H1 (cell line): Measurements from ENCODE around the gene ZAP70. TPM values are rescaled to one million over a fixed set of nuclear protein-coding genes. Genes with fewer than 3 reads are reported as not detected.

ENCODE experiments used
- CTCF ChIA-PET: fragments of 300-600 bp; sonication (Branson Sonifier 250); formaldehyde crosslinking; loops from one replicate; lab custom pipeline; 2021; ENCODE audit not compliant: partially characterized antibody; lab: Charles Lee
- POLR2A ChIA-PET: fragments of 300-600 bp; sonication (Branson Sonifier 250); formaldehyde crosslinking; loops from one replicate; lab custom pipeline; 2021; ENCODE audit warnings: inconsistent platforms; ENCODE audit not compliant: partially characterized antibody; lab: Charles Lee
- DNase-seq, 2 experiments: peaks; one replicate each; pipeline versions ENCODE4 v3.0.0 to v3.0.0-alpha.2; 2010 to 2022; ENCODE audit warnings: low spot score in 2 of 2, low read depth in 1 of 2, mixed read lengths in 1 of 2
- FAIRE-seq: peaks from 2 replicates; lab custom pipeline; 2011; peaks lifted over from hg19 to GRCh38; lab: Jason Lieb, UNC
- H2AFZ ChIP-seq: 2 replicates; pipeline ENCODE4 v1.8.1; 2012; ENCODE audit warnings: low read length, inconsistent platforms
- H2AK5ac ChIP-seq: 2 replicates; pipeline ENCODE4 v1.6.1; 2013; ENCODE audit warnings: low read depth, low read length
- H2BK120ac ChIP-seq: replicated peaks from 2 replicates; pipeline ENCODE3; 2013; ENCODE audit warnings: low read depth, low read length, inconsistent platforms
- H2BK12ac ChIP-seq: 2 replicates; pipeline ENCODE4 v1.6.1; 2013; ENCODE audit warnings: low read depth, low read length
- H2BK15ac ChIP-seq: 2 replicates; pipeline ENCODE4 v1.6.1; 2013; ENCODE audit warnings: low read length
- H2BK20ac ChIP-seq: 2 replicates; pipeline ENCODE4 v1.6.1; 2013; ENCODE audit warnings: low read length
- H2BK5ac ChIP-seq: 2 replicates; pipeline ENCODE4 v1.6.1; 2013; ENCODE audit warnings: low read depth, low read length
- H3K14ac ChIP-seq: 2 replicates; pipeline ENCODE4 v1.6.1; 2013; ENCODE audit warnings: inconsistent platforms; ENCODE audit not compliant: insufficient read length
- H3K18ac ChIP-seq: 2 replicates; pipeline ENCODE4 v1.6.1; 2013; ENCODE audit warnings: low read length; ENCODE audit errors: extremely low read depth
- H3K23ac ChIP-seq: 2 replicates; pipeline ENCODE4 v1.6.1; 2013; ENCODE audit warnings: inconsistent platforms; ENCODE audit not compliant: insufficient read length
- H3K23me2 ChIP-seq: 2 replicates; pipeline ENCODE4 v1.6.1; 2013; ENCODE audit warnings: low read depth, low read length
- H3K27ac ChIP-seq: 2 replicates; pipeline ENCODE4 v1.6.1; 2011; ENCODE audit warnings: low read depth, low read length, inconsistent platforms
- H3K27me3 ChIP-seq, 4 experiments: replicated peaks in 1 of 4; 1 replicate in 1 of 4; 2 replicates in 3 of 4; pipeline versions ENCODE4 v1.6.1 to v1.8.1; 2011 to 2013; ENCODE audit warnings: low read length in 3 of 4, mild to moderate bottlenecking in 3 of 4, inconsistent platforms in 2 of 4, mixed read lengths in 2 of 4, moderate library complexity in 1 of 4; ENCODE audit not compliant: control insufficient read depth in 3 of 4, insufficient read depth in 3 of 4; ENCODE audit errors: extremely low read depth in 1 of 4
- H3K36me3 ChIP-seq, 4 experiments: 2 replicates each; pipeline versions ENCODE4 v1.6.1 to v1.8.1; 2011 to 2013; ENCODE audit warnings: mild to moderate bottlenecking in 4 of 4, low read length in 3 of 4, moderate library complexity in 2 of 4, control low read depth in 1 of 4, inconsistent platforms in 1 of 4; ENCODE audit not compliant: insufficient read depth in 4 of 4, control insufficient read depth in 2 of 4
- H3K4ac ChIP-seq: replicated peaks from 2 replicates; pipeline ENCODE3; 2013; ENCODE audit warnings: low read length, low read depth, mixed read lengths, inconsistent platforms; ENCODE audit not compliant: insufficient read length
- H3K4me1 ChIP-seq, 4 experiments: replicated peaks in 1 of 4; 1 replicate in 1 of 4; 2 replicates in 3 of 4; pipeline versions ENCODE4 v1.6.1 to v1.8.1; 2011 to 2013; ENCODE audit warnings: low read length in 3 of 4, inconsistent platforms in 2 of 4, mixed read lengths in 1 of 4; ENCODE audit not compliant: insufficient read depth in 4 of 4, control insufficient read depth in 3 of 4
- H3K4me2 ChIP-seq, 2 experiments: 2 replicates each; pipeline versions ENCODE4 v1.6.1 to v1.8.1; 2011 to 2013; ENCODE audit warnings: low read depth in 2 of 2, low read length in 2 of 2, control low read depth in 1 of 2, inconsistent platforms in 1 of 2, mild to moderate bottlenecking in 1 of 2; ENCODE audit not compliant: insufficient read depth in 1 of 2
- H3K4me3 ChIP-seq, 4 experiments: fragments of 200-600, 300-600 bp in 1 of 4; sonication (generic), shearing (Covaris generic), sonication (Bioruptor Twin) in 1 of 4; 2 replicates each; pipeline versions ENCODE4 v1.5.1 to v1.8.1; 2011 to 2016; ENCODE audit warnings: low read length in 4 of 4, low read depth in 3 of 4, control low read depth in 2 of 4, inconsistent platforms in 2 of 4, mild to moderate bottlenecking in 2 of 4, mixed read lengths in 1 of 4, moderate library complexity in 1 of 4; ENCODE audit not compliant: insufficient read depth in 2 of 4; ENCODE audit errors: extremely low read depth in 1 of 4
- H3K56ac ChIP-seq: replicated peaks from 2 replicates; pipeline ENCODE3; 2013; ENCODE audit warnings: low read depth, mild to moderate bottlenecking, mixed read lengths, low read length, inconsistent platforms; ENCODE audit not compliant: insufficient read length
- H3K79me1 ChIP-seq: 2 replicates; pipeline ENCODE4 v1.6.1; 2013; ENCODE audit warnings: low read depth, low read length, control low read depth
- H3K79me2 ChIP-seq, 2 experiments: 2 replicates each; pipeline versions ENCODE4 v1.6.1 to v1.8.1; 2012 to 2013; ENCODE audit warnings: low read length in 2 of 2, mild to moderate bottlenecking in 2 of 2, inconsistent platforms in 1 of 2; ENCODE audit not compliant: insufficient read depth in 2 of 2, control insufficient read depth in 1 of 2
- H3K9ac ChIP-seq, 4 experiments: replicated peaks in 1 of 4; 1 replicate in 1 of 4; 2 replicates in 3 of 4; pipeline versions ENCODE4 v1.6.1 to v1.8.1; 2011 to 2013; ENCODE audit warnings: low read depth in 3 of 4, low read length in 3 of 4, control low read depth in 2 of 4, mild to moderate bottlenecking in 2 of 4, moderate library complexity in 2 of 4, inconsistent platforms in 1 of 4; ENCODE audit errors: extremely low read depth in 1 of 4
- H3K9me3 ChIP-seq, 2 experiments: 2 replicates each; pipeline versions ENCODE4 v1.6.1 to v1.8.1; 2012 to 2013; ENCODE audit warnings: mild to moderate bottlenecking in 2 of 2, moderate library complexity in 2 of 2, control low read depth in 1 of 2, inconsistent platforms in 1 of 2, low read depth in 1 of 2, low read length in 1 of 2, mixed read lengths in 1 of 2; ENCODE audit not compliant: insufficient read depth in 2 of 2
- H4K20me1 ChIP-seq, 2 experiments: replicated peaks in 1 of 2; 2 replicates each; pipeline versions ENCODE3 to v1.8.1; 2011 to 2013; ENCODE audit warnings: inconsistent platforms in 2 of 2, low read length in 2 of 2, mild to moderate bottlenecking in 1 of 2; ENCODE audit not compliant: insufficient read depth in 2 of 2, control insufficient read depth in 1 of 2
- H4K5ac ChIP-seq: 2 replicates; pipeline ENCODE4 v1.6.1; 2013; ENCODE audit warnings: low read length, low read depth, mixed read lengths, inconsistent platforms; ENCODE audit not compliant: insufficient read length
- H4K8ac ChIP-seq: 2 replicates; pipeline ENCODE4 v1.8.0; 2013; ENCODE audit warnings: mild to moderate bottlenecking, moderate library complexity, low read length, inconsistent platforms; ENCODE audit not compliant: insufficient read depth; ENCODE audit errors: extremely low read depth
- H4K91ac ChIP-seq: replicated peaks from 2 replicates; pipeline ENCODE3; 2013; ENCODE audit warnings: low read length, mixed read lengths, inconsistent platforms; ENCODE audit not compliant: insufficient read length
- ASH2L ChIP-seq: fragments of 200-600, 300-600 bp; sonication (generic); IDR thresholded peaks from one replicate; pipeline ENCODE4 v1.7.1; 2017; ENCODE audit warnings: low read length
- CBX8 ChIP-seq: fragments of 300-800, 300-1000 bp; sonication (generic); IDR thresholded peaks from 2 replicates; pipeline ENCODE4 v1.7.1; 2016; ENCODE audit warnings: low read depth, low read length, borderline replicate concordance
- CHD1 ChIP-seq: IDR thresholded peaks from 2 replicates; pipeline ENCODE4 v1.6.1; 2012; ENCODE audit warnings: low read depth, low read length, improper control_type of control experiment
- EZH2 ChIP-seq: fragments of 200-600 bp; sonication (generic); IDR thresholded peaks from 2 replicates; pipeline ENCODE4 v1.7.1; 2012; ENCODE audit warnings: low read depth, mild to moderate bottlenecking, moderate library complexity, low read length, inconsistent platforms; ENCODE audit not compliant: severe bottlenecking
- GTF2F1 ChIP-seq: IDR thresholded peaks from 2 replicates; pipeline ENCODE4 v1.6.1; 2012; ENCODE audit warnings: low read depth, low read length, improper control_type of control experiment, borderline replicate concordance
- JUN ChIP-seq: IDR thresholded peaks from 2 replicates; pipeline ENCODE4 v1.6.1; 2011; ENCODE audit warnings: low read depth, mild to moderate bottlenecking, improper control_type of control experiment, low read length
- MAFK ChIP-seq: IDR thresholded peaks from 2 replicates; pipeline ENCODE4 v1.6.1; 2012; ENCODE audit warnings: low read depth, mild to moderate bottlenecking, improper control_type of control experiment, low read length
- PHF8 ChIP-seq: fragments of 200-600 bp; sonication (generic); conservative IDR thresholded peaks from 2 replicates; pipeline ENCODE4 v1.7.1; 2012; ENCODE audit warnings: low read depth, mild to moderate bottlenecking, inconsistent platforms, low read length, moderate library complexity
- RAD21 ChIP-seq, 2 experiments: IDR thresholded peaks in 1 of 2; conservative IDR thresholded peaks in 1 of 2; 2 replicates each; pipeline ENCODE4 v1.6.1; 2011; ENCODE audit warnings: low read depth in 2 of 2, low read length in 2 of 2, improper control_type of control experiment in 1 of 2, inconsistent platforms in 1 of 2, mild to moderate bottlenecking in 1 of 2, moderate library complexity in 1 of 2
- RXRA ChIP-seq: IDR thresholded peaks from 2 replicates; pipeline ENCODE4 v1.6.1; 2011; ENCODE audit warnings: low read depth, mild to moderate bottlenecking, low read length, moderate library complexity; ENCODE audit not compliant: insufficient read depth
- SIRT6 ChIP-seq: IDR thresholded peaks from one replicate; pipeline ENCODE4 v1.7.1; 2012; ENCODE audit warnings: low read length, inconsistent platforms
- TAF1 ChIP-seq: IDR thresholded peaks from 2 replicates; pipeline ENCODE4 v1.6.1; 2011; ENCODE audit warnings: mild to moderate bottlenecking, low read depth, low read length
- TBP ChIP-seq: IDR thresholded peaks from 2 replicates; pipeline ENCODE4 v1.6.1; 2011; ENCODE audit warnings: low read depth, low read length, improper control_type of control experiment
- ZNF274 ChIP-seq: IDR thresholded peaks from 2 replicates; pipeline ENCODE4 v1.7.0; 2012; ENCODE audit warnings: low read length, borderline replicate concordance; ENCODE audit errors: extremely low read depth
- WGBS, 2 experiments: shearing (Covaris generic) in 1 of 2; methylation state at CpG; one replicate each; pipeline versions ENCODE4 v1.1.6 to v1.1.7; 2013 to 2015; ENCODE audit warnings: low lambda C conversion rate in 2 of 2, mixed read lengths in 2 of 2, inconsistent platforms in 1 of 2, low coverage in 1 of 2, missing lambda C conversion rate in 1 of 2; ENCODE audit not compliant: insufficient replicate concordance in 2 of 2, insufficient coverage in 1 of 2, insufficient read length in 1 of 2; ENCODE audit errors: extremely low coverage in 1 of 2, missing lambda C conversion rate in 1 of 2; 5-methylcytosine and 5-hydroxymethylcytosine counted together
- polyA plus RNA-seq, 7 experiments: library from polyadenylated mRNA; depleted of rRNA in 3 of 7; stranded (reverse) in 5 of 7; unstranded in 2 of 7; fragments of >200 nt in 5 of 7; fragments of 200-250 nt in 2 of 7; gene quantifications; 1 replicate in 5 of 7; 2 replicates in 1 of 7; 4 replicates in 1 of 7; pipeline versions ENCODE4 v1.2.1 to v1.2.3, GENCODE V29; 2011 to 2013; ENCODE audit warnings: missing spikeins in 2 of 7, mixed read lengths in 2 of 7
- total RNA-seq: library from RNA; stranded (reverse); fragmentation: NEBNext Ultra II Directional; extraction: Animal tissue kit (Norgen Biotek cat#: 25700); gene quantifications from 2 replicates; pipeline ENCODE4 v1.2.1, GENCODE V29; 2021
- TF ChIP-seq, protein P1 (sequence below): IDR thresholded peaks from 2 replicates; pipeline ENCODE4 v1.6.1; 2012; ENCODE audit warnings: inconsistent platforms

The ZAP70 gene
- total and polyA plus RNA-seq, 2 of the 8 experiments (the other 6 are each of a cell fraction or from before 2014, with no cell fraction given) = 0.15 TPM; not detected in 1

DNA sequence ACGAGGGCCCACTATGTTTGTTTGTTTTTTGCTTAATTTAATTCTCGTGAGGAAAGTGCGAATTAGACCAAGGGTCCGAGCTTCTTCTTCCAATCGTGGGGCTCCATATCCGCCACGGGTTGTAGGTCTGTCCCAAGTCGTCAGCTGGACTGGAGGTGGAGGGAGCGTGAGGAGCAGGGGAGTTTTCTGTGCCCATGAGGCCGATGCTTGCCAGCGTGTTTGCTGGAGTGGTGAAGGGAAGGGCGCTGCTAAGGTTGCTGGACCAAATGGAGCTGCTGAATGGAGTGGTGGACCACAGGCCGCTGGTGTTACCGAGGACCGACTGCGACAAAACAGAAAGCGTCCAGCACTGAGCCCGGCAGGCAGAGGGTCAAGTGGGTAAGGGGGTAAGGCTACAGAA is 43.7 kb downstream of the ZAP70 start:
- FAIRE-seq = no peak
- TF ChIP-seq CBX8 = no peak
- TF ChIP-seq ZNF274 = no peak
- no peak for TF ChIP-seq ASH2L
- TF ChIP-seq, protein P1, sequence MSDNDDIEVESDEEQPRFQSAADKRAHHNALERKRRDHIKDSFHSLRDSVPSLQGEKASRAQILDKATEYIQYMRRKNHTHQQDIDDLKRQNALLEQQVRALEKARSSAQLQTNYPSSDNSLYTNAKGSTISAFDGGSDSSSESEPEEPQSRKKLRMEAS = no peak
- no peak for TF ChIP-seq PHF8
- TF ChIP-seq RAD21 (IDR thresholded peaks at IDR 0.05 in 1 of 2, conservative IDR thresholded peaks at IDR 0.05 in 1 of 2; ENCODE audit: low read depth in 2 of 2, low read length in 2 of 2) = no peak
- no peak for TF ChIP-seq RXRA
- TF ChIP-seq MAFK = no peak
- no peak for TF ChIP-seq SIRT6
- TF ChIP-seq GTF2F1 = no peak
- TF ChIP-seq TBP = no peak
- no peak for TF ChIP-seq TAF1
- no peak for TF ChIP-seq JUN
- TF ChIP-seq EZH2 = no peak
- no peak for TF ChIP-seq CHD1

More for the DNA sequence above, 43.7 kb downstream of the ZAP70 start:
- Histone ChIP-seq H2BK5ac (no peak overlapping the region), H3K9ac (no peak overlapping the region), H3K56ac (no peak overlapping the region), H4K5ac (no peak overlapping the region), H3K9me3 (no peaks in the 10 kb centered on the region), H2AFZ (no peak overlapping the region), H3K4me2 (no peak overlapping the region), H3K27me3 (no peaks in the 10 kb centered on the region; a peak in 1 of 7 replicates), H2BK20ac (no peak overlapping the region), H3K14ac (no peak overlapping the region), H3K18ac (no peak overlapping the region), H2BK15ac (no peak overlapping the region), H4K8ac (no peak overlapping the region), H3K23ac (no peak overlapping the region), H4K20me1 (no peaks in the 10 kb centered on the region), H2AK5ac (no peak overlapping the region), H3K27ac (no peak overlapping the region), H2BK12ac (no peak overlapping the region), H2BK120ac (no peak overlapping the region), H3K4me1 (peaks cover 0 to 1% (median under 1%) of the 10 kb centered on the region in 4 experiments; a peak in 4 of 7 replicates), H3K4ac (no peak overlapping the region), H3K23me2 (no peaks in the 10 kb centered on the region), H3K36me3 (peaks cover 0 to 20% (median 5%) of the 10 kb centered on the region in 4 experiments; a peak in 5 of 8 replicates), H3K79me1 (no peaks in the 10 kb centered on the region; the same call in 1 of the 2 replicates), H3K4me3 (no peak overlapping the region), H3K79me2 (no peaks in the 10 kb centered on the region), H4K91ac (no peak overlapping the region)
- whole genome bisulfite sequencing, 2 experiments = 90% methylated on average over 18 of the region's 18 CpGs; no CpG with 5 or more reads in 1 of the 2 experiments
- no peak for DNase-seq
- ChIA-PET CTCF (interaction anchor here (1.8 kb wide), 1 partner anchor 16 kb away, joined by 4 read pairs; no protein-coding TSS in a partner anchor), POLR2A (no interaction called here)
